MCF 10A (cell line): ENCODE data around the gene TP53BP2. TPM values are rescaled to one million over a fixed set of nuclear protein-coding genes. Genes with fewer than 3 reads are reported as not detected.

Experiments
- BruUV-seq: library from RNA; stranded (reverse); fragments of 400-500 nt; replicated peaks from 2 replicates; lab custom pipeline; 2021; lab: Mats Ljungman, UMichigan
- CTCF ChIA-PET: fragments of 300-600 bp; sonication (Branson Sonifier 250); formaldehyde crosslinking; extraction: SDS; loops from one replicate; lab custom pipeline; 2021; ENCODE audit warnings: antibody characterized with exemption, inconsistent platforms; lab: Yijun Ruan, JAX
- POLR2A ChIA-PET: fragments of 300-600, 350-650 bp; sonication (Branson Sonifier 250); formaldehyde crosslinking; extraction: SDS; loops from one replicate; lab custom pipeline; 2020; ENCODE audit warnings: antibody characterized with exemption, inconsistent platforms; lab: Yijun Ruan, JAX
- DNase-seq: peaks from one replicate; pipeline ENCODE4 v3.0.0-alpha.2; 2018; ENCODE audit not compliant: unreplicated experiment
- H3K27ac Mint-ChIP-seq: one replicate; pipeline ENCODE4 v1.8.0; 2022; ENCODE audit warnings: mild to moderate bottlenecking, low read depth, mixed read lengths; ENCODE audit not compliant: unreplicated experiment
- H3K27me3 Mint-ChIP-seq: one replicate; pipeline ENCODE4 v1.8.0; 2022; ENCODE audit warnings: mixed read lengths; ENCODE audit not compliant: insufficient read depth, unreplicated experiment
- H3K36me3 Mint-ChIP-seq: one replicate; pipeline ENCODE4 v1.8.0; 2022; ENCODE audit warnings: mild to moderate bottlenecking, moderate library complexity, mixed read lengths; ENCODE audit not compliant: insufficient read depth, unreplicated experiment
- H3K4me1 Mint-ChIP-seq: one replicate; pipeline ENCODE4 v1.8.0; 2022; ENCODE audit warnings: mixed read lengths; ENCODE audit not compliant: insufficient read depth, unreplicated experiment
- H3K4me3 Mint-ChIP-seq: one replicate; pipeline ENCODE4 v1.8.0; 2022; ENCODE audit warnings: mild to moderate bottlenecking, moderate library complexity, mixed read lengths; ENCODE audit not compliant: unreplicated experiment
- H3K9me3 Mint-ChIP-seq: one replicate; pipeline ENCODE4 v1.8.0; 2022; ENCODE audit warnings: mixed read lengths; ENCODE audit not compliant: unreplicated experiment
- CTCF ChIP-seq: fragments of 200-600 bp; IDR thresholded peaks from one replicate; pipeline ENCODE4 v1.8.0; 2022; ENCODE audit warnings: antibody characterized with exemption, mild to moderate bottlenecking; ENCODE audit not compliant: unreplicated experiment
- intact Hi-C: fragments of 100-400 bp; cut with micrococcal nuclease; formaldehyde crosslinking; loops from 2 replicates; pipeline ENCODE4 v1.14.1; 2022
- total RNA-seq: library from RNA; stranded (reverse); gene quantifications from 2 replicates; pipeline ENCODE4 v1.2.3, GENCODE V29; 2022

TP53BP2 gene
- total RNA-seq, 1 experiment from 2014 or later: 64.0 TPM

GRCh38 chr1:223845037-223845809 is 524 bp downstream of the TP53BP2 start:
- BruUV-seq: no TSS peak
- H3K9me3 Mint-ChIP-seq: peaks cover 7% of the 10 kb centered on the region
- peak overlapping the region; percentile 87 for H3K4me3 Mint-ChIP-seq
- peaks cover 21% of the 10 kb centered on the region for H3K4me1 Mint-ChIP-seq
- DNase-seq: peak; percentile 77
- no peak for TF ChIP-seq CTCF
- peak overlapping the region; percentile 100 for H3K27ac Mint-ChIP-seq
- ChIA-PET CTCF (interaction anchor here (0.6 to 5.3 kb wide), 22 partner anchors 9 to 291 kb away, joined by 3 to 43 read pairs (median 4); partner anchors contain the start of gene CAPN2), POLR2A (interaction anchor here (0.6 to 8.2 kb wide), 42 partner anchors 10 to 1132 kb away, joined by 3 to 176 read pairs (median 4); partner anchors contain the start of genes AIDA, BROX, CAPN2 and DEGS1)
- peaks cover 6% of the 10 kb centered on the region for H3K36me3 Mint-ChIP-seq
- H3K27me3 Mint-ChIP-seq: no peaks in the 10 kb centered on the region
- intact Hi-C loops: loop anchor here (1.0 to 2.0 kb wide), 3 partner anchors 44 to 138 kb away; no protein-coding TSS in a partner anchor

GRCh38 chr1:223844787-223845036 is 1.0 kb downstream of the TP53BP2 start:
- Mint-ChIP-seq H3K4me1 (peaks cover 21% of the 10 kb centered on the region), H3K27ac (peak overlapping the region; percentile 100), H3K36me3 (peaks cover 6% of the 10 kb centered on the region), H3K27me3 (no peaks in the 10 kb centered on the region), H3K4me3 (peak overlapping the region; percentile 87), H3K9me3 (peaks cover 2% of the 10 kb centered on the region)
- CTCF ChIA-PET: interaction anchor here (0.7 to 5.3 kb wide), 17 partner anchors 8 to 590 kb away, joined by 3 to 43 read pairs (median 4); partner anchors contain the start of gene CAPN2
- TF ChIP-seq CTCF: no peak
- intact Hi-C loops: loop anchor here (1.0 to 2.0 kb wide), 5 partner anchors 12 to 138 kb away; no protein-coding TSS in a partner anchor
- DNase-seq: no peak
- no TSS peak for BruUV-seq
- POLR2A ChIA-PET: interaction anchor here (0.6 to 8.2 kb wide), 29 partner anchors 9 to 1132 kb away, joined by 3 to 176 read pairs (median 5); partner anchors contain the start of genes AIDA, BROX, CAPN2 and DEGS1

GRCh38 chr1:223843934-223844786 is 1.6 kb downstream of the TP53BP2 start:
- intact Hi-C loops: loop anchor here (1.0 to 2.0 kb wide), 4 partner anchors 12 to 137 kb away; no protein-coding TSS in a partner anchor
- peak overlapping the region; percentile 100 for H3K27ac Mint-ChIP-seq
- CTCF ChIA-PET: interaction anchor here (0.7 to 3.7 kb wide), 14 partner anchors 8 to 590 kb away, joined by 3 to 36 read pairs (median 4); partner anchors contain the start of gene CAPN2
- peak overlapping the region; percentile 87 for H3K4me3 Mint-ChIP-seq
- no peaks in the 10 kb centered on the region for H3K9me3 Mint-ChIP-seq
- peaks cover 6% of the 10 kb centered on the region for H3K36me3 Mint-ChIP-seq
- H3K27me3 Mint-ChIP-seq: no peaks in the 10 kb centered on the region
- TF ChIP-seq CTCF: no peak
- peak; percentile 25 for DNase-seq
- H3K4me1 Mint-ChIP-seq: peaks cover 21% of the 10 kb centered on the region
- BruUV-seq: TSS peak; percentile 37
- POLR2A ChIA-PET: interaction anchor here (0.6 to 8.2 kb wide), 28 partner anchors 9 to 660 kb away, joined by 3 to 176 read pairs (median 6); partner anchors contain the start of genes CAPN2, DEGS1, FBXO28 and NVL
